Measurements from ENCODE around the gene PRTN3. TPM values are rescaled to one million over a fixed set of nuclear protein-coding genes. Genes with fewer than 3 reads are reported as not detected.

Gene PRTN3
- total RNA-seq, 2 donors from 2014 or later, result 2.6 TPM; not detected in 1

DNA sequence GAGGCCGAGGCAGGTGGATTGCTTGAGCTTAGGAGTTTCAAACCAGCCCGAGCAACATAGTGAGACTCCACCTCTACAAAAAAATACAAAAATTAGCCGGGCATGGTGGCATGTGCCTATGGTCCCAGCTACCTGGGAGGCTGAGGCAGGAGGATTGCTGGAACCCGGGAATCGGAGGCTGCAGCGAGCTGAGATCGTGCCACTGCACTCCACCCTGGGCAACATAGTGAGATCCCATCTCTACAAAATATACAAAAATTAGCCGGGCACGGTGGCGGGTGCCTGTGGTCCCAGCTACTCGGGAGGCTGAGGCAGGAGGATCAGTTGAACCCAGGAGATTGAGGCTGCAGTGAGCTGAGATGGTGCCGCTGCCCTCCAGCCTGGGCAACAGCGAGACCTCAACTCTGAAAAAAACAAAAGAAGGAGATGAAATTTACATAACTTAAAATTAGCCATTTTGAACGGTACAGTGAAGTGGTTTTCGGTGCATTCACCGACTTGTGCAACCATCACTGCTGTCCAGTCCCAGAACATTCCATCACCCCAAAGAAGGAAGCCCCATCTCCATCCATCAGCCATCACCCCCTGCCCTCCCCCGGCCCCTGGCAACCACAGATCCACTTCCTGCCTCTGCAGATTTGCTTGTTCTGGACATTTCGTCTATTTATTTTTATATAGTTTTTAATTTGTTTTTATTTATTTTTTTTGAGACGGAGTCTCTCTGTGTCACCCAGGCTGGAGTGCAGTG, 14.7 kb upstream of the PRTN3 start:
- H3K27me3 ChIP-seq (replicated peaks; ENCODE audit: insufficient read depth), result peaks cover 4% of the 10 kb centered on the region
- H3K4me3 ChIP-seq, result no peak overlapping the region
- H3K27ac ChIP-seq, result no peak overlapping the region
- TF ChIP-seq POLR2A (IDR thresholded peaks at IDR 0.05) (no peak), CTCF (IDR thresholded peaks at IDR 0.05) (no peak), POLR2AphosphoS5 (IDR thresholded peaks at IDR 0.05) (no peak)
- no peaks in the 10 kb centered on the region for H3K9me3 ChIP-seq
- DNase-seq (ENCODE audit: low spot score), result no peak
- 80% methylated on average over 19 of the region's 19 CpGs for WGBS
- H3K4me1 ChIP-seq (replicated peaks), result peaks cover 12% of the 10 kb centered on the region
- intact Hi-C loops (cut with DNase I), result no loop called here
- no peaks in the 10 kb centered on the region for H3K36me3 ChIP-seq

DNA sequence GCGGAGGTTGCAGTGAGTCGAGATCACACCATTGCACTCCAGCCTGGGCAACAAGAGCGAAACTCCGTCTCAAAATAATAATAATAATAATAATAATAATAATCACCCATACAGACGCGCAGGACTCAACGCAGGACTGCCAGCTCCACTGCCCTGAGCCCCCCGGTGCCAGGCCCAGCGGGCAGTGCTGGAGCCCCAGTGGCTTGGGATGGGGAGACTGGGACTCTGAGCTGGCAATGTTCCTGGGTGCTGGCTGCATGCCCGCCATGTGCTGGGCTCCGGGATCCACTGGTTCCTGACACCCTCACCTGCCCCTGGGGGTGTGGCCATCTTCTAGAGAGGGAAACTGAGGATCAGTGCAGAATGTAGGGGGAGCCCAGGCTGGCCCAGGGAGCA, 13.5 kb upstream of the PRTN3 start:
- intact Hi-C loops (cut with DNase I), result no loop called here
- 88% methylated on average over 11 of the region's 11 CpGs for WGBS
- no peaks in the 10 kb centered on the region for H3K9me3 ChIP-seq
- peaks cover 1% of the 10 kb centered on the region for H3K4me1 ChIP-seq (replicated peaks)
- peaks cover 3% of the 10 kb centered on the region for H3K27me3 ChIP-seq (replicated peaks; ENCODE audit: insufficient read depth)
- H3K4me3 ChIP-seq, result no peak overlapping the region
- no peak overlapping the region for H3K27ac ChIP-seq
- H3K36me3 ChIP-seq, result no peaks in the 10 kb centered on the region
- no peak for DNase-seq (ENCODE audit: low spot score)
- TF ChIP-seq POLR2AphosphoS5 (IDR thresholded peaks at IDR 0.05) (no peak), POLR2A (IDR thresholded peaks at IDR 0.05) (no peak), CTCF (IDR thresholded peaks at IDR 0.05) (no peak)

- WGBS, result 67% methylated on average over 33 of the region's 33 CpGs
- H3K4me1 ChIP-seq (replicated peaks), result no peaks in the 10 kb centered on the region
- H3K36me3 ChIP-seq, result no peaks in the 10 kb centered on the region
- no peaks in the 10 kb centered on the region for H3K9me3 ChIP-seq
- no peak within 1 kb of the TSS for H3K27ac ChIP-seq
- DNase-seq (ENCODE audit: low spot score), result no peak
- TF ChIP-seq CTCF (IDR thresholded peaks at IDR 0.05) (no peak), POLR2A (IDR thresholded peaks at IDR 0.05) (no peak), POLR2AphosphoS5 (IDR thresholded peaks at IDR 0.05) (no peak)
- no peaks in the 10 kb centered on the region for H3K27me3 ChIP-seq (replicated peaks; ENCODE audit: insufficient read depth)
- intact Hi-C loops (cut with DNase I), result no loop called here
- no peak within 1 kb of the TSS for H3K4me3 ChIP-seq
These were observed 13.0 kb upstream of the PRTN3 start, which contains the start of gene AZU1 for GRCh38 chr19:827710-828321. TSS of gene AZU1 (plus strand) at chr19:827837. CDS start at chr19:827847, 10 bp downstream.

GRCh38 chr19:829129-829758, 11.6 kb upstream of the PRTN3 start:
- Histone ChIP-seq H3K27ac (no peak overlapping the region), H3K4me3 (no peak overlapping the region), H3K4me1 (replicated peaks) (no peaks in the 10 kb centered on the region), H3K36me3 (no peaks in the 10 kb centered on the region), H3K27me3 (replicated peaks; ENCODE audit: insufficient read depth) (no peaks in the 10 kb centered on the region), H3K9me3 (no peaks in the 10 kb centered on the region)
- no peak for DNase-seq (ENCODE audit: low spot score)
- intact Hi-C loops (cut with DNase I), result no loop called here
- no peak for TF ChIP-seq CTCF (IDR thresholded peaks at IDR 0.05)
- 64% methylated on average over 18 of the region's 18 CpGs for WGBS

Data from prostate gland (tissue), 2 donors.